ENCODE data around the gene ICOS.

ICOS gene

DNA sequence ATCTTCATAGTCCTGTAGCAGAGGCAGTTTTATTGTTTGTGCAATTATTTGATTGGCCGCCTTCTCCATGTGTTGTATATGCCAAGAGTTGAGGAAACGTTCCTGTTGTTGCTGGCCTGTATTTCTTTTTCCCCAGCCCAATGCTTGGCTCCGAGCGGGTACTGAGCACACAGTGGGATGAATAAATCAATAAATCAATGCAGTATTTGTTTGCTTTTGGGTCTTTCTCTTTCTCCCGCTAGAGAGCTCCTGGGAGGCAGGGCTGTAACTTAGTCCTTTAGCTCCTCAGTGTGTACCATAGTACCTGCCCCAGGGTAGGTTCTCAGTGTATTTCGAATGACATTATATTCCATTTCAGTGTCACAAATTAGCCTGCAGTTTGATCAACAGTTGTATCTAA, 71.8 kb downstream of the ICOS start:
- Histone ChIP-seq H3K9me2 (replicated peaks; ENCODE audit: insufficient read depth, low read length) (no peaks in the 10 kb centered on the region), H3K4me3 (ENCODE audit: low read length) (no peak overlapping the region), H2AFZ (ENCODE audit: low read length) (no peak overlapping the region), H3K27me3 (replicated peaks; ENCODE audit: insufficient read depth, low read length) (no peaks in the 10 kb centered on the region), H3K9ac (ENCODE audit: low read length) (no peak overlapping the region), H3K79me2 (ENCODE audit: low read length) (no peaks in the 10 kb centered on the region), H3F3A (ENCODE audit: insufficient read depth, low read length) (no peaks in the 10 kb centered on the region), H3K36me3 (replicated peaks; ENCODE audit: insufficient read depth, low read length) (no peaks in the 10 kb centered on the region), H3K27ac (ENCODE audit: low read length) (no peak overlapping the region), H3K4me2 (ENCODE audit: low read depth, low read length) (no peak overlapping the region), H4K20me1 (ENCODE audit: insufficient read depth, low read length) (no peaks in the 10 kb centered on the region), H3K9me3 (replicated peaks; ENCODE audit: insufficient read depth, low read length) (no peaks in the 10 kb centered on the region), H3K4me1 (ENCODE audit: low read length) (no peaks in the 10 kb centered on the region)
- DNase-seq: no peak
- no peak for TF ChIP-seq EZH2 (optimal IDR thresholded peaks at IDR 0.05; ENCODE audit: low read depth, low read length)
- TF ChIP-seq, protein P1, sequence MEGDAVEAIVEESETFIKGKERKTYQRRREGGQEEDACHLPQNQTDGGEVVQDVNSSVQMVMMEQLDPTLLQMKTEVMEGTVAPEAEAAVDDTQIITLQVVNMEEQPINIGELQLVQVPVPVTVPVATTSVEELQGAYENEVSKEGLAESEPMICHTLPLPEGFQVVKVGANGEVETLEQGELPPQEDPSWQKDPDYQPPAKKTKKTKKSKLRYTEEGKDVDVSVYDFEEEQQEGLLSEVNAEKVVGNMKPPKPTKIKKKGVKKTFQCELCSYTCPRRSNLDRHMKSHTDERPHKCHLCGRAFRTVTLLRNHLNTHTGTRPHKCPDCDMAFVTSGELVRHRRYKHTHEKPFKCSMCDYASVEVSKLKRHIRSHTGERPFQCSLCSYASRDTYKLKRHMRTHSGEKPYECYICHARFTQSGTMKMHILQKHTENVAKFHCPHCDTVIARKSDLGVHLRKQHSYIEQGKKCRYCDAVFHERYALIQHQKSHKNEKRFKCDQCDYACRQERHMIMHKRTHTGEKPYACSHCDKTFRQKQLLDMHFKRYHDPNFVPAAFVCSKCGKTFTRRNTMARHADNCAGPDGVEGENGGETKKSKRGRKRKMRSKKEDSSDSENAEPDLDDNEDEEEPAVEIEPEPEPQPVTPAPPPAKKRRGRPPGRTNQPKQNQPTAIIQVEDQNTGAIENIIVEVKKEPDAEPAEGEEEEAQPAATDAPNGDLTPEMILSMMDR (IDR thresholded peaks at IDR 0.05; ENCODE audit: low read length): no peak
- no peak for TF ChIP-seq EZH2phosphoT487 (IDR thresholded peaks at IDR 0.05; ENCODE audit: low read length)

DNA sequence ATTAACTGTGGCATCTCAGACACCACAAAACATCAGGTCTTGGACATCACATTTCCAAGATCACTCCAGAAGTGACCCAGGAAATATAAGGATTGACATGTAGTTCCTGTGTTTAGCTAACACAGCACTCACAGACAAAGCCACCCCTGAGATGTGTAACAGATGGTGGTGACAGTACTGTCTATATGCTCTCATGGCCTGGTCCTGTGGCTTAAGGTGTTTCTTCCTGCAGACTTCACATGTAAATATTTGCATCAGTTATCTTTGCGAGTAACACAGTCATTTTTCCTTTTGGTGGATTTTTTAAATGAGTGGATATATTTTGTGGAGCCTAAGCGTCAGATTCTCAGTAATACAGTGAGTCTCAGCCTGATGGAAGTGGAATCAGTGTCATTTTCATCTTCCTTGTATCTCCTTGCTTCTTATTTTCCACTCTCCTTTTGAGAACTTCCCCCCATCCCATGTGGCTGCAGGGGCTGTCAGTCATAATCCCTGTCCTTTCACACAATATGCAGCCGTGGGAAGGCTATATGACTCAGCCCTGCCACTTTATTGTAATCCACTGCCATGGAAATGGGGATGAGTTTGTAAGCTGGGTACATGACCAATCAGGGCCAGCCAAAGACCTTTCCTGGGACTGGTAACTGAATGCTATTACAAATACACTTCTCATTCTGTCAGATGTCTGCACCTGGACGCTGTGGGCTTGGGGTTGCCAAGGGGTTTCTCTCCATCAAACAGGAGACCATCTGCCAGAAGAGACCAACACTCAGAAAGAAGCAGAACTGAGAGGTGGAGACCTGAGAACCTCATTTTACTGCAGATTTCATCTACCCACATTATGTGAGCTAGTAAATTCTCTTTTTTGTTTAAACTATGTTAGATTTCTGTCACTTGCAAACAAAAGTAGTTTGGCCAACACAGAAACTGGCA, 74.3 kb downstream of the ICOS start:
- TF ChIP-seq, protein P1 (IDR thresholded peaks at IDR 0.05; ENCODE audit: low read length): no peak
- TF ChIP-seq EZH2phosphoT487 (IDR thresholded peaks at IDR 0.05; ENCODE audit: low read length) (no peak), EZH2 (optimal IDR thresholded peaks at IDR 0.05; ENCODE audit: low read depth, low read length) (no peak)
- Histone ChIP-seq H3K36me3 (replicated peaks; ENCODE audit: insufficient read depth, low read length) (no peaks in the 10 kb centered on the region), H3K4me2 (ENCODE audit: low read depth, low read length) (no peak overlapping the region), H3K4me3 (ENCODE audit: low read length) (no peak overlapping the region), H3F3A (ENCODE audit: insufficient read depth, low read length) (no peaks in the 10 kb centered on the region), H4K20me1 (ENCODE audit: insufficient read depth, low read length) (no peaks in the 10 kb centered on the region), H3K9ac (ENCODE audit: low read length) (no peak overlapping the region), H3K27me3 (replicated peaks; ENCODE audit: insufficient read depth, low read length) (no peaks in the 10 kb centered on the region), H3K4me1 (ENCODE audit: low read length) (no peaks in the 10 kb centered on the region), H3K9me2 (replicated peaks; ENCODE audit: insufficient read depth, low read length) (no peaks in the 10 kb centered on the region), H3K27ac (ENCODE audit: low read length) (no peak overlapping the region), H2AFZ (ENCODE audit: low read length) (no peak overlapping the region), H3K79me2 (ENCODE audit: low read length) (no peaks in the 10 kb centered on the region), H3K9me3 (replicated peaks; ENCODE audit: insufficient read depth, low read length) (no peaks in the 10 kb centered on the region)
- DNase-seq: no peak

Data from MM.1S (cell line).